Activated naive CD8-positive, alpha-beta T cell treated with anti-CD3 and anti-CD28 coated beads for 36 hours (primary cell): Measurements from ENCODE around the gene RGCC. TPM values are rescaled to one million over a fixed set of nuclear protein-coding genes. Genes with fewer than 3 reads are reported as not detected.
"Not testable (repeated sequence)": the region's sequence is repeated elsewhere in the genome, so short reads cannot be mapped to it uniquely, and the experiment has no call there.

ENCODE experiments used
- DNase-seq: peaks from one replicate; pipeline ENCODE4 v3.0.0; 2021
- H3K27ac Mint-ChIP-seq: one replicate; pipeline ENCODE4 v1.8.0; 2022; ENCODE audit warnings: mild to moderate bottlenecking, moderate library complexity, mixed read lengths
- H3K27me3 Mint-ChIP-seq: one replicate; pipeline ENCODE4 v1.8.0; 2022; ENCODE audit warnings: mild to moderate bottlenecking, mixed read lengths
- H3K36me3 Mint-ChIP-seq: one replicate; pipeline ENCODE4 v1.8.0; 2021; ENCODE audit warnings: mild to moderate bottlenecking, mixed read lengths
- H3K4me1 Mint-ChIP-seq: one replicate; pipeline ENCODE4 v1.8.0; 2021; ENCODE audit warnings: mixed read lengths
- H3K4me3 Mint-ChIP-seq: one replicate; pipeline ENCODE4 v1.8.0; 2022; ENCODE audit warnings: mild to moderate bottlenecking, moderate library complexity, mixed read lengths
- H3K9me3 Mint-ChIP-seq: one replicate; pipeline ENCODE4 v1.8.0; 2022; ENCODE audit warnings: mixed read lengths
- total RNA-seq, 2 experiments: library from RNA; stranded (reverse); gene quantifications; one replicate each; pipeline ENCODE4 v1.2.3, GENCODE V29; 2021

The RGCC gene
- total RNA-seq, result 100 to 1,000 TPM; 111 to 117 TPM

DNA sequence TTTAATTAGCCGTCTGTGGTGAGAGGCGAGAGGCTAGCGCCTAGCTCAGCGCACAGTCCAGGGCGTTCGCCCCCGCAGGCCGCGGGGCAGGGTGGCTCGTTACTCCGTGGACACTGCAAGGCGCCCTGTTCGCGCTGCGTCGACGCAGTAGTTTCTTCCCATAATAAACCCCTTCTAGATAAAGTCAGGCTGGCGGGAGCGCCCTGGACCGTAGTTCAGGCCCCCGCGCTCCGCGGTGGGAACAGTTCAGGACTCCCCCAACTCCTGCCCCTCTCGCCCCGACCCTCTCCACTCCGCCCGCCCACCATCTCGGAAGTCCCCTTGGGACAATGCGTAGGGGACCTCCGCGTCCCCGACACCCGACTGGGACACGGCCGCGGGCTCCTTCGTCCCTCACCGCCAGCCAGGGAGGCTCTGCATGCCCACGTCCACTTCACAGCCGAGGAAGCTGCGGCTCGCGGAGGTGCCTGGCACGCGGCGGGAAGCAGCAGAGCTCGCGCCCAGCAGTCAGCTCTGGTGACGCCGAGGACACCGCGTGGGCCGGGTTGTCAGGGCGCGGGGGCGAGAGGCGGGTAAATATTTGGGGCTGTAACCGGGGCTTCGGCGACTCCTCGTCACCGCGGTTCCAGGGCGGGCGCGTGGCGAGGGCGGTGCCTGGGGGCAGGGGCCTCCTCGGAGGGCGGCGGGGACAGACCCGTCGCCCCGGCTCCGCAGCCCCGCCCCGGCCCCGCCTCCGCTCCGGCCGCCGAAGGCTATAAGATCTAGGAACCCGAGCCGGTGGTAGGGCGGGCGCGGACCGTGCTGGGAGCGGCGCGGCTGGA, at the start of gene RGCC:
Gene RGCC, plus strand, starts transcription at position 783 of the 821 bp plus-strand sequence. CDS start 158 bp downstream, outside the sequence.
- H3K36me3 Mint-ChIP-seq, result peaks cover 27% of the 10 kb centered on the region
- DNase-seq, result peak; percentile 98
- peaks cover 11% of the 10 kb centered on the region for H3K9me3 Mint-ChIP-seq
- peak within 1 kb of the TSS; percentile 91 for H3K4me3 Mint-ChIP-seq
- H3K4me1 Mint-ChIP-seq, result peaks cover 37% of the 10 kb centered on the region
- H3K27ac Mint-ChIP-seq, result peak within 1 kb of the TSS; percentile 96
- peaks cover 6% of the 10 kb centered on the region for H3K27me3 Mint-ChIP-seq

DNA sequence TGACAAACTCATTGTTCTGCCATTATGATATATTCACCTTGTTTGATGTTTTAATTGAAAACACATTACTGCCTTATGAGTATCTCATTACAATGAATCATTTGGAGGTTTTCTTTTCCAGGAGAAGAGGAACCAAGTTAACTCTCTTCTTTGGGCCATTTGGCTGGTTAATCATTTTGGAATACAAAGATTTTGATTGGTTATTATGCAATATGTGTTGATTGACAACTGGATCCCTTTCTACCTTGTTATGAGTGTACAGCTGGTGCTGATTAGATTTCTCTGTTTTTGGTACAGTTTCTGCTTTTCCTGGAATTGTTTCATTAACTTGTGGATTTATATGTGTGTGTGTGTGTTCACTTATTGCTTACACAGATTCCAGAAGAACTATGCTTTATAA, 49.2 kb upstream of the RGCC start:
- H3K27me3 Mint-ChIP-seq, result no peaks in the 10 kb centered on the region
- H3K4me3 Mint-ChIP-seq, result no peak overlapping the region
- no peaks in the 10 kb centered on the region for H3K9me3 Mint-ChIP-seq
- H3K36me3 Mint-ChIP-seq, result no peaks in the 10 kb centered on the region
- no peaks in the 10 kb centered on the region for H3K4me1 Mint-ChIP-seq
- H3K27ac Mint-ChIP-seq, result no peak overlapping the region
- DNase-seq, result no peak

GRCh38 chr13:41408746-41409145, 48.6 kb upstream of the RGCC start:
- H3K9me3 Mint-ChIP-seq, result no peaks in the 10 kb centered on the region
- no peak overlapping the region for H3K27ac Mint-ChIP-seq
- no peaks in the 10 kb centered on the region for H3K4me1 Mint-ChIP-seq
- H3K27me3 Mint-ChIP-seq, result no peaks in the 10 kb centered on the region
- H3K4me3 Mint-ChIP-seq, result no peak overlapping the region
- no peak for DNase-seq
- H3K36me3 Mint-ChIP-seq, result no peaks in the 10 kb centered on the region

- Mint-ChIP-seq H3K27me3 (no peaks in the 10 kb centered on the region), H3K9me3 (no peaks in the 10 kb centered on the region), H3K36me3 (no peaks in the 10 kb centered on the region), H3K4me1 (no peaks in the 10 kb centered on the region), H3K4me3 (no peak overlapping the region), H3K27ac (no peak overlapping the region)
- DNase-seq, result no peak
These were observed 47.7 kb upstream of the RGCC start for GRCh38 chr13:41409611-41410010.

DNA sequence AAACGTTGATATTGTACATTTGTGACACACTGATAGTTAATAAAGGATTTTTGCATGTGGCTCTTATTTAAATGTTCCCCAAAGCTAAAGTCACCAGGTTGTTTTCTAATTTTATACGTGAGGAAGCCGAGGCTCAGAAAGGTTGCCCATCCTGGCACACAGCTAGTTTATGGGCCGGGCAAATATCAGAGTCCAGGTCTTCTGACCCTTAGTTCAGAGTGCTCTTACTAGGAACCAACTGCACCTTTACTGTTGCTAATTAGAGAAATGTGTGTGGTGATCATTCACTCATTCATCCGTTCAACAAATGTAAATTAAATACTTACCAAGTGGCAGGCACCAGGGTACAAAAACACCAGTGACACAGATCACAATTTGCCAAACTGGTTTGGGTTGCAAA, 46.3 kb upstream of the RGCC start:
- Mint-ChIP-seq H3K36me3 (no peaks in the 10 kb centered on the region), H3K27me3 (no peaks in the 10 kb centered on the region), H3K4me1 (no peaks in the 10 kb centered on the region), H3K4me3 (no peak overlapping the region), H3K27ac (no peak overlapping the region), H3K9me3 (no peaks in the 10 kb centered on the region)
- DNase-seq, result no peak

GRCh38 chr13:41411522-41411921, 45.8 kb upstream of the RGCC start:
- H3K9me3 Mint-ChIP-seq, result no peaks in the 10 kb centered on the region
- no peaks in the 10 kb centered on the region for H3K27me3 Mint-ChIP-seq
- no peak for DNase-seq
- H3K4me1 Mint-ChIP-seq, result no peaks in the 10 kb centered on the region
- H3K36me3 Mint-ChIP-seq, result no peaks in the 10 kb centered on the region
- no peak overlapping the region for H3K27ac Mint-ChIP-seq
- no peak overlapping the region for H3K4me3 Mint-ChIP-seq

DNA sequence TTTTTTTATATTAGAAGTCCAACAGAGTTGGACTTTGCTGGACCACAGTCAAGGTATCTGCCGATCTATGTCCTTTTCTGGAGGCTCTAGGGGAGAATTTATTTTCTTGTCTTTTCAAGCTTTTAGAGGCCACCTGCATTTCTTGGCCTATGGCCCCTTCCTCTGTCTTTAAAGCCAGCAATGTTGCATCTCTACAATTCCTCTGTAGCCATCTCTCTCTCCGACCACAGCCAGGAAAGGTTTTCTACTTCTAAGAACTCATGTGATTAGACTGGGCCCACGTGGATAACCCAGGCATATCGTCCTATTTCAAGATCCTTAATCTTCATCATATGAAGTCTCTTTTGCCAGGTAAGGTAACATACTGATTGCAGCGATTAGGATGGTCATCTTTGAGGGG, 43.5 kb upstream of the RGCC start:
- H3K9me3 Mint-ChIP-seq, result no peaks in the 10 kb centered on the region
- H3K27ac Mint-ChIP-seq, result no peak overlapping the region
- H3K4me1 Mint-ChIP-seq, result no peaks in the 10 kb centered on the region
- H3K4me3 Mint-ChIP-seq, result no peak overlapping the region
- no peaks in the 10 kb centered on the region for H3K36me3 Mint-ChIP-seq
- H3K27me3 Mint-ChIP-seq, result no peaks in the 10 kb centered on the region
- no peak for DNase-seq

GRCh38 chr13:41416276-41416675, 41.1 kb upstream of the RGCC start:
- H3K4me1 Mint-ChIP-seq, result no peaks in the 10 kb centered on the region
- H3K27ac Mint-ChIP-seq, result no peak overlapping the region
- H3K4me3 Mint-ChIP-seq, result no peak overlapping the region
- H3K36me3 Mint-ChIP-seq, result no peaks in the 10 kb centered on the region
- no peaks in the 10 kb centered on the region for H3K27me3 Mint-ChIP-seq
- no peaks in the 10 kb centered on the region for H3K9me3 Mint-ChIP-seq
- no peak for DNase-seq

- Mint-ChIP-seq H3K36me3 (no peaks in the 10 kb centered on the region), H3K27ac (no peak overlapping the region), H3K4me1 (no peaks in the 10 kb centered on the region), H3K4me3 (no peak overlapping the region), H3K27me3 (no peaks in the 10 kb centered on the region), H3K9me3 (no peaks in the 10 kb centered on the region)
- DNase-seq, result no peak
These were observed 39.3 kb upstream of the RGCC start for GRCh38 chr13:41418027-41418426.

DNA sequence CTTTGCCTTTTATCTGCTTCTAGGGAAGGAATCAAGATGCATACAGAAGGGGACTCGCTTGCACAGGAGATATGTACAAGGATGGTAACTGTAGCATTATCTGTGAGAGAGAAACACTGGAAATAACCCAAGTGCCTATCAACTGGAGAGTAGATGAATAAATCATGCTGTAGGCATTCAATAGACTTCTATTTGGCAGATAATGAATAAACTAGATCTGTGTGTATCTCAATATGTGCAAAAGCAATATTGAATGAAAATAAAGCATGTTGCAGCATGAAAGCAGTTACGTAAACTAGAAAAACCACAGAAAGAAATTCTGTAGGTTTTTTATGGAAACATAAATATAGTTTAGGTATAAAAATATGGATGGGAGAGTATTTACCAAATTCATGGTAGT, 38.6 kb upstream of the RGCC start:
- no peaks in the 10 kb centered on the region for H3K27me3 Mint-ChIP-seq
- H3K27ac Mint-ChIP-seq, result no peak overlapping the region
- H3K36me3 Mint-ChIP-seq, result no peaks in the 10 kb centered on the region
- no peak for DNase-seq
- no peaks in the 10 kb centered on the region for H3K4me1 Mint-ChIP-seq
- no peaks in the 10 kb centered on the region for H3K9me3 Mint-ChIP-seq
- H3K4me3 Mint-ChIP-seq, result no peak overlapping the region

- no peaks in the 10 kb centered on the region for H3K36me3 Mint-ChIP-seq
- DNase-seq, result no peak
- H3K9me3 Mint-ChIP-seq, result no peaks in the 10 kb centered on the region
- no peaks in the 10 kb centered on the region for H3K4me1 Mint-ChIP-seq
- H3K27ac Mint-ChIP-seq, result no peak overlapping the region
- no peaks in the 10 kb centered on the region for H3K27me3 Mint-ChIP-seq
- no peak overlapping the region for H3K4me3 Mint-ChIP-seq
These were observed 38.1 kb upstream of the RGCC start for GRCh38 chr13:41419206-41419605.

DNA sequence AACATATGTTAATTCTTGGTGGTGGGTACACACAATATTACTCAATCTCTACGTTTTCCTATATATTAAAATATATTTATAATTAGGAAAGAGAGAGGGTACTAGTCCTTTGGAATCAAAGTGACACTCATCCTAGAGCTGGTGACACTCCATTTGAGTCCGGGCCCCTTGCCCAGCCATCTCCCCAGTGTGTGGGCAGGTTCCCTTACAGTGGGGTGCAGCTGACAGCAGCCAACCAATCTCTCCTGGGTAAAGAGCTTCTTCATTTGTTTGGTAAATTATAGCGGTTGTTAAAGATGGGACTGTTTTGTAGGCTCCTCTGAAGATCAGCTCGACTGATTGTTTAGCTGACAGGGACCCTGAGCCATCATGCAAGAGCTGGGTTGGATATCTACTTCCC, 37.2 kb upstream of the RGCC start:
- no peaks in the 10 kb centered on the region for H3K4me1 Mint-ChIP-seq
- H3K9me3 Mint-ChIP-seq, result no peaks in the 10 kb centered on the region
- no peak overlapping the region for H3K4me3 Mint-ChIP-seq
- no peak for DNase-seq
- no peaks in the 10 kb centered on the region for H3K36me3 Mint-ChIP-seq
- no peaks in the 10 kb centered on the region for H3K27me3 Mint-ChIP-seq
- no peak overlapping the region for H3K27ac Mint-ChIP-seq

GRCh38 chr13:41421330-41421729, 36.0 kb upstream of the RGCC start:
- not testable (repeated sequence) for H3K36me3 Mint-ChIP-seq, H3K4me3 Mint-ChIP-seq, H3K27ac Mint-ChIP-seq, H3K9me3 Mint-ChIP-seq, H3K4me1 Mint-ChIP-seq, H3K27me3 Mint-ChIP-seq, DNase-seq

DNA sequence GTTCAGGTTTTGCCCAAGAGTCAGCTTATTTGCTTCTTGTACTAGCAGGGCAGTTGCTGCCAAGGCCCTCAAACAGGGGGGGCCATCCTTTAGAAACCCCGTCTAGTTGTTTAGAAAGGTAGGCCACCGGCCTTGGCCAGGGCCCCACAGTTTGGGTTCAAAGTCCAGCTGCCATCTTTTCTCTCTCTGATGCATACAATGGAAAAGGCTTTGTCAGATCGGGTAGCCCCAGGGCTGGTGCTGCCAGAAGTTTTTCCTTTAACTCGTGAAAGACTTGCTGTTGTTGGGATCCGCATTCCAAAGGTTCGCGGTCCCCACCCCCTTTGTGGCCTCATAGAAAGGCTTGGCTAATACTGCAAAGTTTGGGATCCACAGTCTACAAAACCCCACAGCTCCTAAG, 35.4 kb upstream of the RGCC start:
- not testable (repeated sequence) for DNase-seq, H3K4me1 Mint-ChIP-seq, H3K27me3 Mint-ChIP-seq, H3K9me3 Mint-ChIP-seq, H3K36me3 Mint-ChIP-seq, H3K4me3 Mint-ChIP-seq, H3K27ac Mint-ChIP-seq

GRCh38 chr13:41423259-41423658, 34.1 kb upstream of the RGCC start:
- not testable (repeated sequence) for H3K27me3 Mint-ChIP-seq, H3K4me3 Mint-ChIP-seq, H3K27ac Mint-ChIP-seq, H3K4me1 Mint-ChIP-seq, H3K9me3 Mint-ChIP-seq, H3K36me3 Mint-ChIP-seq, DNase-seq

- H3K4me1 Mint-ChIP-seq, H3K9me3 Mint-ChIP-seq, DNase-seq, H3K4me3 Mint-ChIP-seq, H3K27me3 Mint-ChIP-seq, H3K27ac Mint-ChIP-seq, H3K36me3 Mint-ChIP-seq: not testable (repeated sequence)
These were observed 32.7 kb upstream of the RGCC start for GRCh38 chr13:41424675-41425074.
